GM21423 (cell line): ENCODE measurements around the gene FUCA2.

Experiments used
- ATAC-seq: cut with Tn5 transposase; IDR thresholded peaks from one replicate; pipeline ENCODE4 v1.9.1; 2021; ENCODE audit warnings: mild to moderate bottlenecking, moderate library complexity; ENCODE audit not compliant: unreplicated experiment

Gene FUCA2

GRCh38 chr6:143510991-143511891 is at the start of gene FUCA2:
FUCA2 (minus strand) TSS chr6:143511720; CDS start chr6:143511634, 86 bp downstream.
- ATAC-seq = peak; percentile 60

GRCh38 chr6:143561105-143561704 is 49.7 kb upstream of the FUCA2 start:
- ATAC-seq = no peak

GRCh38 chr6:143559051-143559660 is 47.6 kb upstream of the FUCA2 start:
- ATAC-seq = no peak

- no peak for ATAC-seq
Measured at GRCh38 chr6:143556529-143556928, 45.0 kb upstream of the FUCA2 start.

GRCh38 chr6:143555582-143555981 is 44.1 kb upstream of the FUCA2 start:
- no peak for ATAC-seq

- ATAC-seq = no peak
Measured at GRCh38 chr6:143555071-143555492, 43.6 kb upstream of the FUCA2 start.

- ATAC-seq = no peak
Measured at GRCh38 chr6:143553337-143553736, 41.8 kb upstream of the FUCA2 start.

GRCh38 chr6:143549949-143550268 is 38.4 kb upstream of the FUCA2 start:
- ATAC-seq = no peak

GRCh38 chr6:143549221-143549948 is 37.9 kb upstream of the FUCA2 start:
- ATAC-seq = no peak

GRCh38 chr6:143546599-143546998 is 35.1 kb upstream of the FUCA2 start:
- no peak for ATAC-seq

- no peak for ATAC-seq
Measured at GRCh38 chr6:143545976-143546547, 34.5 kb upstream of the FUCA2 start.

GRCh38 chr6:143545165-143545564 is 33.6 kb upstream of the FUCA2 start:
- ATAC-seq = no peak

- ATAC-seq = no peak
Measured at GRCh38 chr6:143544011-143544696, 32.6 kb upstream of the FUCA2 start.

- no peak for ATAC-seq
Measured at GRCh38 chr6:143543435-143543834, 31.9 kb upstream of the FUCA2 start.

- ATAC-seq = no peak
Measured at GRCh38 chr6:143542888-143543287, 31.4 kb upstream of the FUCA2 start.

GRCh38 chr6:143540192-143540591 is 28.7 kb upstream of the FUCA2 start:
- ATAC-seq = no peak

GRCh38 chr6:143539734-143540133 is 28.2 kb upstream of the FUCA2 start:
- no peak for ATAC-seq

- no peak for ATAC-seq
Measured at GRCh38 chr6:143539106-143539505, 27.6 kb upstream of the FUCA2 start.

- no peak for ATAC-seq
Measured at GRCh38 chr6:143538374-143538773, 26.9 kb upstream of the FUCA2 start.
